Activated naive CD4-positive, alpha-beta T cell treated with anti-CD3 and anti-CD28 coated beads, Interleukin-2, amount 50 U/mL, for 72 hours (primary cell): Measurements from ENCODE around the gene RSBN1. TPM values are rescaled to one million over a fixed set of nuclear protein-coding genes. Genes with fewer than 3 reads are reported as not detected.

Experiments
- ATAC-seq, 2 donors: fragments of 150-1000 bp; cut with Tn5 transposase; 2 replicates each; pipeline ENCODE4 v1.10.0; 2021; ENCODE audit warnings: mild to moderate bottlenecking in 2 of 2, moderate library complexity in 2 of 2
- DNase-seq, 2 donors: peaks; one replicate each; pipeline ENCODE4 v3.0.0; 2021 to 2022; ENCODE audit warnings: low spot score in 2 of 2
- H3K27ac Mint-ChIP-seq, 2 donors: one replicate each; pipeline ENCODE4 v1.8.0; 2022; ENCODE audit warnings: mild to moderate bottlenecking in 2 of 2, mixed read lengths in 2 of 2
- H3K36me3 Mint-ChIP-seq, 2 donors: one replicate each; pipeline ENCODE4 v1.8.0; 2022; ENCODE audit warnings: mixed read lengths in 2 of 2
- H3K9me3 Mint-ChIP-seq, 2 donors: one replicate each; pipeline ENCODE4 v1.8.0; 2022; ENCODE audit warnings: mixed read lengths in 2 of 2
- total RNA-seq, 2 donors: library from RNA; stranded (reverse); gene quantifications; one replicate each; pipeline ENCODE4 v1.2.3, GENCODE V29; 2022

Gene RSBN1
- total RNA-seq, 2 donors from 2014 or later = 21.6 to 28.3 TPM

- DNase-seq = no peak
- no peak for ATAC-seq
- Mint-ChIP-seq H3K9me3 (no peaks in the 10 kb centered on the region), H3K27ac (no peak overlapping the region), H3K36me3 (peaks cover 5 to 23% of the 10 kb centered on the region in 2 donors)
Measured at GRCh38 chr1:113835686-113836290, 23.5 kb upstream of the RSBN1 start.

- no peak overlapping the region for H3K27ac Mint-ChIP-seq
- no peak for DNase-seq
- H3K36me3 Mint-ChIP-seq = peaks cover 0 to 15% of the 10 kb centered on the region in 2 donors
- no peak for ATAC-seq
- no peaks in the 10 kb centered on the region for H3K9me3 Mint-ChIP-seq
Measured at GRCh38 chr1:113834716-113835115, 22.4 kb upstream of the RSBN1 start.

DNA sequence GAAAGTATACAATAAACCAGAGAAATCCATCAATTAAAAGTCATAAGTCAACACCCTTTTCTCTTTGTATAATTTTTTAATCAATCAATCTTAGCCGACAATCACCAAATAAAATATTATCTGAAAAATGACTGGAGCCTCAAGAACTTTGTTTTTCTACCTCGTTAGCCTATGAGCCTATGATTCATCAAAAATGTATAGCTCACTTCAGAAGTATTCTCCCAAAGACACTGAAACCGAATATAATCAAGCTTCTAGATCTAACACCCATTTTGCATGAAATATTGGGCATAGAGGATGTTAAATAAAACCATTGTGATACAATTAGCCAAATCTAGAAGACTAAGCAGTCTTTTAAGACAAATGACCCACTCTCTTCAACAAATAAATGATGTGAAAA, 17.8 kb upstream of the RSBN1 start:
- DNase-seq (no peak), ATAC-seq (no peak)
- Mint-ChIP-seq H3K27ac (no peak overlapping the region), H3K36me3 (peaks cover 0 to 14% of the 10 kb centered on the region in 2 donors), H3K9me3 (no peaks in the 10 kb centered on the region)

GRCh38 chr1:113821916-113822315, 9.6 kb upstream of the RSBN1 start:
- DNase-seq (no peak), ATAC-seq (peak in 1 of 2 donors; percentile 54)
- H3K9me3 Mint-ChIP-seq = no peaks in the 10 kb centered on the region
- H3K36me3 Mint-ChIP-seq = no peaks in the 10 kb centered on the region
- H3K27ac Mint-ChIP-seq = peak overlapping the region in 1 of 2 donors; percentile 18

- no peak for DNase-seq
- no peaks in the 10 kb centered on the region for H3K36me3 Mint-ChIP-seq
- H3K9me3 Mint-ChIP-seq = no peaks in the 10 kb centered on the region
- no peak for ATAC-seq
- no peak overlapping the region for H3K27ac Mint-ChIP-seq
Measured at GRCh38 chr1:113818578-113818977, 6.3 kb upstream of the RSBN1 start.

DNA sequence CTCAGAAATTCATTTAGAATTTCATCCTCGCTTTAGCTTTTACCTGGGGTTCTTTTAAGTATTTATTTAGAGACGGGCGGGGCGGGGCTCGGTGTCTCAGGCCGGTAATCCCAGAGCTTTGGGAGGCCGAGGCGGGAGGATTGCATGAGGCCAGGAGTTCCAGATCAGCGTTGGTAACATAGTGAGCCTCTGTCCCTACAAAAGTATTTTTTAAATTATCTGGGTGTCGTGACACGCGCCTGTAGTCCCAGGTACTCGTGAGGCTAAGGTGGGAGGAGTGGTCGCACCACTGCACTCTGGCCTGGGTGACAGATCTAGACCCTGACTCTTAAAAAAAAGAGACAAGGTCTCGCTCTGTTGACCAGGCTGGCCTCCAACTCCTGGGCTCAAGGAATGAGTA, 942 bp upstream of the RSBN1 start:
- ATAC-seq = no peak
- H3K9me3 Mint-ChIP-seq = no peaks in the 10 kb centered on the region
- peak overlapping the region; percentile 87 to 88 for H3K27ac Mint-ChIP-seq
- DNase-seq = no peak
- H3K36me3 Mint-ChIP-seq = peaks cover 8 to 9% of the 10 kb centered on the region in 2 donors

GRCh38 chr1:113812661-113813135, 422 bp upstream of the RSBN1 start:
- Mint-ChIP-seq H3K9me3 (no peaks in the 10 kb centered on the region), H3K27ac (peak overlapping the region; percentile 87 to 88), H3K36me3 (peaks cover 8 to 9% of the 10 kb centered on the region in 2 donors)
- ATAC-seq (peak; percentile 8 to 14), DNase-seq (peak in 1 of 2 donors; percentile 16)

GRCh38 chr1:113811156-113811887, 954 bp downstream of the RSBN1 start:
- DNase-seq (peak in 1 of 2 donors; percentile 28), ATAC-seq (peak in 1 of 2 donors; percentile 25)
- H3K9me3 Mint-ChIP-seq = no peaks in the 10 kb centered on the region
- H3K27ac Mint-ChIP-seq = peak overlapping the region; percentile 87 to 95
- peaks cover 8 to 19% of the 10 kb centered on the region in 2 donors for H3K36me3 Mint-ChIP-seq

- peaks cover 8 to 33% of the 10 kb centered on the region in 2 donors for H3K36me3 Mint-ChIP-seq
- ATAC-seq = no peak
- DNase-seq = no peak
- no peaks in the 10 kb centered on the region for H3K9me3 Mint-ChIP-seq
- H3K27ac Mint-ChIP-seq = peak overlapping the region; percentile 81 to 87
Measured at GRCh38 chr1:113809670-113810602, 2.3 kb downstream of the RSBN1 start.

- H3K9me3 Mint-ChIP-seq = no peaks in the 10 kb centered on the region
- DNase-seq = no peak
- peaks cover 8 to 33% of the 10 kb centered on the region in 2 donors for H3K36me3 Mint-ChIP-seq
- no peak for ATAC-seq
- peak overlapping the region in 1 of 2 donors; percentile 84 for H3K27ac Mint-ChIP-seq
Measured at GRCh38 chr1:113808450-113809195, 3.7 kb downstream of the RSBN1 start.

GRCh38 chr1:113805639-113806038, 6.6 kb downstream of the RSBN1 start:
- ATAC-seq (no peak), DNase-seq (no peak)
- H3K36me3 Mint-ChIP-seq = peaks cover 0 to 29% of the 10 kb centered on the region in 2 donors
- H3K9me3 Mint-ChIP-seq = no peaks in the 10 kb centered on the region
- H3K27ac Mint-ChIP-seq = no peak overlapping the region

- Mint-ChIP-seq H3K9me3 (no peaks in the 10 kb centered on the region), H3K36me3 (peaks cover 0 to 29% of the 10 kb centered on the region in 2 donors), H3K27ac (no peak overlapping the region)
- no peak for ATAC-seq
- DNase-seq = no peak
Measured at GRCh38 chr1:113805256-113805531, 7.1 kb downstream of the RSBN1 start.

GRCh38 chr1:113804421-113805255, 7.6 kb downstream of the RSBN1 start:
- DNase-seq = no peak
- Mint-ChIP-seq H3K9me3 (no peaks in the 10 kb centered on the region), H3K27ac (peak overlapping the region in 1 of 2 donors; percentile 77), H3K36me3 (peaks cover 0 to 29% of the 10 kb centered on the region in 2 donors)
- peak; percentile 29 to 66 for ATAC-seq

DNA sequence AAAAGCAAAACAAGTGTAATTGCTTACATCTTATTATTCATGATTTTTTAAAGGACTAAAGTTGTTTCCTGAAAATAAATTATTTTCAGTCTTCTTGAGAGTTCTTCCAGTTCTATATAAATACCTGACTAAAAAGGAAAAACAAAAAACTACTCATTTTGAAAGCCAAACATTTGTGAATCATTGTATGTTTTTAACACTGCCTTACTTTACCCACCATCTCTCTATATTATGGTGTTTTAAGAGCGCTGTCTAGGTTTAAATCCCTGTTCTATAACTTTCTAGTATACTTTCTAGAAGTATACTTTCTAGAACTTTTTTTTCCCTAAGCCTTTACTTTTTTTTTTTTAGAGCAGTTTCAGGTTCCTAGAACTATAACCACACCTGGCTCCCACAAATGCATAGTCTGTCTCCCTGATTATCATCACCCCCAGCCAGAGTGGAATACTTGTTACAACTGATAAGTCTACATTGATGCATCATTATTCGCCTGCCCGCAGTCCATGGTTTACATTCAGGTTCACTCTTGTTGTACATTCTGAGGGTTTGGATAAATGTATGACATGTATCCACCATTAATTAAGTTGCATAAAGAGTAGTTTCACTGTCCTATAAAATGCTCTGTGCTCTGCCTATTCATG, 9.8 kb downstream of the RSBN1 start:
- H3K9me3 Mint-ChIP-seq = no peaks in the 10 kb centered on the region
- DNase-seq = peak in 1 of 2 donors; percentile 18
- peak; percentile 73 to 93 for ATAC-seq
- H3K36me3 Mint-ChIP-seq = peaks cover 0 to 34% of the 10 kb centered on the region in 2 donors
- peak overlapping the region in 1 of 2 donors; percentile 72 for H3K27ac Mint-ChIP-seq

DNA sequence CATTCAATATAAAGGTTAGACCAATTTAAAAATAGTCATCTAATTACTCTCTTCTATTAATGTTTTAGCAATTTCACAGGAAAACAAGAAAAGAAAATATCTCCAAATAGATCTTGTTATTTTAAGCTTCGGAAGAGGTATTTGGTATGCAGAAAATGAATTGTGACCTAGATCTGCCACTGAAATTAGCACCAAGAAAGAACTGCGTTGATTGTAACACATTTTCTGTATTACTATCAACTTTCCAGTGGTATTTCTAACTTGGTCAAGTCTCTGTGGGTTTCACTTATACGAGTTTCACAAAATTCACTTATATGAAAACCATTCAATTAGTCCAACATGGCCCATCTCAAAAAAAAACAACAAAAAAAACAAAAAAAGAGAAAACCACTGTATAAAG, 11.8 kb downstream of the RSBN1 start:
- no peak overlapping the region for H3K27ac Mint-ChIP-seq
- H3K36me3 Mint-ChIP-seq = peaks cover 0 to 19% of the 10 kb centered on the region in 2 donors
- H3K9me3 Mint-ChIP-seq = no peaks in the 10 kb centered on the region
- ATAC-seq (no peak), DNase-seq (no peak)
